Sigmoid colon (tissue), 7 donors: ENCODE results near the gene KMT2C. TPM values are rescaled to one million over a fixed set of nuclear protein-coding genes. Genes with fewer than 3 reads are reported as not detected.
A peak's percentile ranks its signal among the peaks of the same experiment; 100 is the strongest.

Experiments used
- DNase-seq: peaks from one replicate; pipeline ENCODE4 v3.0.0-alpha.2; 2019
- H3K27ac ChIP-seq, 4 donors: fragments of 200-600 bp; sonication (generic); one replicate each; pipeline ENCODE4 v1.5.1; 2016 to 2019; ENCODE audit warnings: mild to moderate bottlenecking in 1 of 4
- H3K27me3 ChIP-seq, 3 donors: fragments of 200-600 bp; sonication (generic); one replicate each; pipeline ENCODE4 v1.5.1; 2019; ENCODE audit warnings: mild to moderate bottlenecking in 1 of 3
- H3K36me3 ChIP-seq, 4 donors: fragments of 200-600 bp; sonication (generic); one replicate each; pipeline ENCODE4 v1.5.1; 2016 to 2019
- H3K4me1 ChIP-seq, 4 donors: fragments of 200-600 bp; sonication (generic); one replicate each; pipeline ENCODE4 v1.5.1; 2017 to 2019
- H3K4me3 ChIP-seq, 4 donors: fragments of 200-600 bp; sonication (generic); one replicate each; pipeline ENCODE4 v1.5.1; 2017 to 2019; ENCODE audit warnings: mild to moderate bottlenecking in 2 of 4, moderate library complexity in 1 of 4
- H3K9me3 ChIP-seq, 4 donors: fragments of 200-600 bp in 3 of 4; sonication (generic) in 3 of 4; one replicate each; pipeline versions ENCODE4 v1.5.1 to v1.6.1; 2013 to 2019
- CTCF ChIP-seq, 4 experiments: fragments of 450-650 bp in 3 of 4; fragments of 200-600 bp in 1 of 4; IDR thresholded peaks; one replicate each; pipeline ENCODE4 v1.5.1; 2016 to 2019; ENCODE audit warnings: antibody characterized with exemption in 4 of 4, mild to moderate bottlenecking in 3 of 4, moderate library complexity in 2 of 4
- EP300 ChIP-seq, 4 donors: sonication (generic); formaldehyde crosslinking; IDR thresholded peaks; one replicate each; pipeline ENCODE4 v1.6.1; 2017; ENCODE audit warnings: antibody characterized with exemption in 4 of 4
- POLR2A ChIP-seq, 2 donors: fragments of 450-650 bp; IDR thresholded peaks; one replicate each; pipeline ENCODE4 v1.6.1; 2016; ENCODE audit warnings: antibody characterized with exemption in 2 of 2, mild to moderate bottlenecking in 2 of 2, moderate library complexity in 2 of 2
- POLR2AphosphoS5 ChIP-seq, 4 donors: sonication (generic); formaldehyde crosslinking; IDR thresholded peaks; one replicate each; pipeline ENCODE4 v1.6.1; 2017; ENCODE audit warnings: antibody characterized with exemption in 4 of 4
- WGBS, 2 donors: extraction: QIAGEN DNeasy Blood & Tissue Kit; methylation state at CpG; one replicate each; pipeline ENCODE4 v1.1.7; 2013; 5-methylcytosine and 5-hydroxymethylcytosine counted together
- intact Hi-C: fragments of 100-400 bp; cut with DNase I; formaldehyde crosslinking; loops from one replicate; pipeline ENCODE4 v1.15.1; 2023
- polyA plus RNA-seq, 3 donors: library from polyadenylated mRNA; stranded (reverse); fragments of 200-250 nt; gene quantifications; one replicate each; pipeline ENCODE4 v1.2.3, GENCODE V29; 2013
- total RNA-seq, 4 donors: library from RNA; depleted of rRNA; stranded (reverse); fragments of >200 nt; gene quantifications; one replicate each; pipeline ENCODE4 v1.1.0, GENCODE V29; 2016
- donor health status: healthy with polysubstance abuse.
- donor health status: Bipolar disorder and iron deficiency.
- donor health status: healthy.

The KMT2C gene
- total and polyA plus RNA-seq, 7 donors: 7.4 to 75.6 (median 46.4) TPM

DNA sequence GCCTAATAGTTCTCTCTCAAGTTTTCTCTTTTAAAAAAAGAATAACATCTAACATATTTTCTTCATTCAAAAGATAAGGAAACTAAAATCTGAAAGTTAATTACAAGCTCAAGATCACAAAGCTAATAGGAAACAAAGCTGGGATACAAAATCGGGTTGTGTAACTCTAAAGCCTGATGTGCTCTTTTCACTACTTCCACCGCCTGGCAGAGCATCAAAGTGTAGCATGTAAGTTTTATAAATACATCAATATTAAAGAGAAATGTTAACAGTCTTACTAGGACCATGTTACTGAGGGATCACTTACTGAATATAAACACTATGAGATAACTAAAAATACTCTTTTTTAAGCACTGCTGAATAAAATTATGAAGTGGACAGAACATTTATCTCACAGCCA, 97.2 kb downstream of the KMT2C start:
- no peak for TF ChIP-seq POLR2A (IDR thresholded peaks at IDR 0.05)
- Histone ChIP-seq H3K4me1 (peaks cover 0 to 77% (median 45%) of the 10 kb centered on the region in 4 donors), H3K9me3 (no peaks in the 10 kb centered on the region), H3K4me3 (no peak overlapping the region), H3K27me3 (no peaks in the 10 kb centered on the region), H3K36me3 (no peaks in the 10 kb centered on the region), H3K27ac (no peak overlapping the region)
- WGBS, 2 donors: 68 to 72% methylated on average over 2 of the region's 2 CpGs
- intact Hi-C loops: loop anchor here (10.0 kb wide), 1 partner anchor 126 kb away; no protein-coding TSS in a partner anchor
- DNase-seq: no peak

- Histone ChIP-seq H3K9me3 (no peaks in the 10 kb centered on the region), H3K4me1 (peaks cover 0 to 74% (median 45%) of the 10 kb centered on the region in 4 donors), H3K27ac (no peak overlapping the region), H3K27me3 (no peaks in the 10 kb centered on the region), H3K4me3 (no peak overlapping the region), H3K36me3 (no peaks in the 10 kb centered on the region)
- intact Hi-C loops: loop anchor here (10.0 kb wide), 1 partner anchor 128 kb away; no protein-coding TSS in a partner anchor
- no peak for DNase-seq
- TF ChIP-seq POLR2A (IDR thresholded peaks at IDR 0.05): no peak
- TF ChIP-seq CTCF (IDR thresholded peaks at IDR 0.05): peak in 3 of 4 experiments; percentile 19 to 45 (median 34)
- WGBS, 2 donors: 20 to 37% methylated on average over 4 of the region's 4 CpGs
These were observed 98.9 kb downstream of the KMT2C start for GRCh38 chr7:152336754-152337368.

DNA sequence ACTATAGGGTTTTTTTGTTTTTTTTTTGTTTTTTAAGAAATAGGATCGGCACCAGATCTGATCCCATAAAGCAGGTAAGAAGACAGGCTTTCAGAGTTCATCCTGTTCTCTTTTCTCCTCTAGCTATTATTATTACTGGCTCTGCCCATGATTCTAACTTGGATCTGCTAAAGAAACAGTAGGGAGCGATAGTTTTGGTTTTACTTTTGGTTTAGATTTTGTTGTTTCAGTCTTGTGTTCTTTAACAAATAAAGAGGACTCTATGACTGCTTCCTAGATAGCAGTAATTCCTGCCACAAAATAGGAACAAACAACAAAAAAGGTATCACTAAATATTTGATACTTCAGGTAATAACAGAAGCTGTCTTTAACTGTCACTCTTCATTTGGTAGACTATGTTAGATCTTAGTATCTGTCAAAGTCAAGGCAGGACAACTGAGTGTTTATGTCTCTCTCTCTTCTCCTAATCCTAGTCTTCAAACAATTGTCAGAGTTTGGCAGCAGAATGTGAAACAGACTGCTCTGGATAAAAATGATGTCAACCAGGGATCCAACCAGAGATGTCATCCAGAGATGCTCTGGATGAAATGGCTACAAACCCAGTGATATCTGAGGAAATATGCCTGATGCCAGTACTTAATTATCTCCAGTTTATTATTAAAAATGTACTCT, 99.8 kb downstream of the KMT2C start:
- DNase-seq: no peak
- Histone ChIP-seq H3K27ac (peak overlapping the region in 1 of 4 donors; percentile 6), H3K36me3 (no peaks in the 10 kb centered on the region), H3K9me3 (no peaks in the 10 kb centered on the region), H3K27me3 (no peaks in the 10 kb centered on the region), H3K4me1 (peaks cover 0 to 68% (median 42%) of the 10 kb centered on the region in 4 donors), H3K4me3 (peak overlapping the region in 1 of 4 donors; percentile 5)
- intact Hi-C loops: loop anchor here (10.0 kb wide), 1 partner anchor 129 kb away; no protein-coding TSS in a partner anchor
- TF ChIP-seq CTCF (IDR thresholded peaks at IDR 0.05) (no peak), EP300 (IDR thresholded peaks at IDR 0.05) (no peak), POLR2AphosphoS5 (IDR thresholded peaks at IDR 0.05) (no peak), POLR2A (IDR thresholded peaks at IDR 0.05) (no peak)
- 24 to 25% methylated on average over 2 of the region's 2 CpGs for WGBS, 2 donors

DNA sequence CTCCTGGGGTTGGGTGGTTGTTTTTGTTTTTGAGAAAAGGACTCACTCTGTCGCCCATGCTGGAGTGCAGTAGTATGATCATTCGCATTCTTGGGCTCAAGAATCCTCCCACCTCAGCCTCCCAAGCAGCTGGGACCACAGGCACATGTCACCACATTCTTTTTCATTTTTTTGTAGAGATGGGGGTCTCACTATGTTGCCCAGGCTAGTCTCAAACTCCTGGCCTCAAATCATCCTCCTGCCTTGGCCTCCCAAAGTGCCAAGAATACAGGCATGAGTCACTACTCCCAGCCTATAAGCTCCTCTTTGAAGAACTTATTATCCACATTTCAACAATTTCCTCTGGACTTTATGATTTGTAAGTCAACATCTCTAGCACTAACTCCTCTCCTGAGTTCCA, 102.7 kb downstream of the KMT2C start:
- no peak overlapping the region for H3K27ac ChIP-seq
- H3K4me3 ChIP-seq: no peak overlapping the region
- 88 to 98% methylated on average over 2 of the region's 2 CpGs for WGBS, 2 donors
- H3K27me3 ChIP-seq: no peaks in the 10 kb centered on the region
- H3K4me1 ChIP-seq: peaks cover 0 to 48% (median 37%) of the 10 kb centered on the region in 4 donors
- no peaks in the 10 kb centered on the region for H3K9me3 ChIP-seq
- no peak for TF ChIP-seq EP300 (IDR thresholded peaks at IDR 0.05)
- no peak for TF ChIP-seq CTCF (IDR thresholded peaks at IDR 0.05)
- TF ChIP-seq POLR2AphosphoS5 (IDR thresholded peaks at IDR 0.05): no peak
- TF ChIP-seq POLR2A (IDR thresholded peaks at IDR 0.05): no peak
- no peak for DNase-seq
- intact Hi-C loops: loop anchor here (10.0 kb wide), 1 partner anchor 132 kb away; no protein-coding TSS in a partner anchor
- H3K36me3 ChIP-seq: peaks cover 0 to 21% (median 0%) of the 10 kb centered on the region in 4 donors

GRCh38 chr7:152330827-152331226, 105.0 kb downstream of the KMT2C start:
- Histone ChIP-seq H3K36me3 (peaks cover 0 to 43% (median 0%) of the 10 kb centered on the region in 4 donors), H3K4me3 (no peak overlapping the region), H3K9me3 (no peaks in the 10 kb centered on the region), H3K27me3 (no peaks in the 10 kb centered on the region), H3K4me1 (peaks cover 0 to 25% (median 18%) of the 10 kb centered on the region in 4 donors), H3K27ac (no peak overlapping the region)
- WGBS, 2 donors: 93 to 97% methylated on average over 2 of the region's 2 CpGs
- intact Hi-C loops: loop anchor here (10.0 kb wide), 1 partner anchor 134 kb away; no protein-coding TSS in a partner anchor
- no peak for DNase-seq
- TF ChIP-seq EP300 (IDR thresholded peaks at IDR 0.05): no peak
- TF ChIP-seq POLR2AphosphoS5 (IDR thresholded peaks at IDR 0.05): no peak
- no peak for TF ChIP-seq CTCF (IDR thresholded peaks at IDR 0.05)
- TF ChIP-seq POLR2A (IDR thresholded peaks at IDR 0.05): no peak
